K562 treated with DMSO at 1 percent for 4 hours (cell line): ENCODE results near the gene SLC30A10. TPM values are rescaled to one million over a fixed set of nuclear protein-coding genes. Genes with fewer than 3 reads are reported as not detected.

Source experiments
- total RNA-seq: library from RNA; unstranded; fragments of 300-600 nt; gene quantifications from 2 replicates; pipeline ENCODE4 v1.2.3, GENCODE V29; 2022; ENCODE audit not compliant: insufficient read depth

The SLC30A10 gene
- 1.5 and 2.4 TPM in 2 replicates for total RNA-seq

GRCh38 chr1:219927956-219928790, at the start of gene SLC30A10:
SLC30A10 (minus strand) TSS chr1:219928557; CDS start chr1:219928440, 117 bp downstream.

Other genes with a start within 250 kb of the SLC30A10 start
- 177 and 192 TPM in 2 replicates for gene EPRS1, start 117.9 kb upstream of the SLC30A10 start, total RNA-seq
- gene BPNT1, start 161.2 kb upstream of the SLC30A10 start, total RNA-seq, result 31.9 and 36.1 TPM in 2 replicates
- 46.2 and 52.9 TPM in 2 replicates for gene IARS2, start 165.6 kb upstream of the SLC30A10 start, total RNA-seq